ENCODE data around the gene FYB1.

FYB1 gene

DNA sequence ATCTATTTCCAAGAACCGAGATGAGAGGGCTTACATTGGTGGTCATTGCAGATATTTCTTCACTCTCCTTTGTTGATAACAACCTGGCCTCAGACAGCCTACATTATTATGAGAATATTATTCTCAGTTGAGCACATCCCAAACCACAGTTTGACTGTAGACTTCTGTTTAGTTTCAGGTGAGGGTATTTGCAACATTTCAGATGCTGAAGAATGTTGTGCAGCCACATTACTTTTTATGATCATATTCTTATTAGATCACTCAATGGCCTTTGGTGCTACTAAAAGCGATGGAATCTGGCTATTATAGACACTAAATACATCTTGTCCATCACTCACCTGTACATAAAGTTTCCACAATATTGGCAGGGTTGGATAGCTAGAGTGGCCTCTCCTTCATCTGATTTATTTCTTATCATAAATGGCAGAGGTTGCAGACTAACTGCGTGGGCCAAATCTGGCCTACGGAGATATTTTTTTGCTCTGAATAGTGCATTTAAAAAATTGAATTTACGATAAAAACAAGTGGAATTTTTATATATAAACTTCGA lies 119.0 kb downstream of the FYB1 start:
- in situ Hi-C loops (cut with MboI; ENCODE audit: low sequenced_read_pairs): no loop called here

DNA sequence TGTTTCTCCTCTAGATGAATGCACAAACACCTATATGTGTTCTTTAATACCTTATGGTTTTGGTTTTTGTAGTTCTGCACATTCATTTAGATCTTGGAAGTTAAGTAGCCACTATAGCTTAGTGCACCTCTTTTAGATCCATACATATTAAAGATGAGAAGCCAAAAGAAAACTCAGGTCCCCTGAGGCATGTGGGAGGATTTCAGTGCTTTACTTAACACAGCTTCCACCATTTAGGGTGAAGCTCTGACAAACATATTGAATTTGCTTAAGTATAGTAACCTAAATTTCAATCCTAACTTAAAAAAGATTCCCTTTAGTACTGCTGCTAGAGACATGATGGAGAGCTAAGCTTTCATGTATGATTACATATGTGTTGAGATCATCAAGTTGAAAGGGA lies 119.5 kb downstream of the FYB1 start:
- in situ Hi-C loops (cut with MboI; ENCODE audit: low sequenced_read_pairs): no loop called here

DNA sequence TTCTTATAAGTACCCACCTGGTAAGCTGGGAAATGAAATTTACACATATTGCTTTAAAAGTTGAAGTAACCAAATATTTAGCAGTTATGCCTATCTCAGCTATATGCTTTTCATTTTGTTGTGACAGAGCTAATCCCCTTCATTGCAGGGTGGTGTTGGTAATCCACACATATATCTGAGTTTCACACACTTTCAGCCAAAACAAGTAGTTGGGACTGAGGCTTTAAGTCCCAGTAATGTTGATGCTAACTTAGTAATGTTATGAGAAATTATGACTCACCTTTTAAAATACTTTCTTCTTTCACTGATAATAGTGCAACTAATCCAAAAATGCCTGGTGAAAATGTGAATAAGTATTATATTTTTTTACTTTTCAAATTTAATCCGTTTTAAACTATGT lies 126.0 kb downstream of the FYB1 start:
- in situ Hi-C loops (cut with MboI; ENCODE audit: low sequenced_read_pairs): no loop called here

DNA sequence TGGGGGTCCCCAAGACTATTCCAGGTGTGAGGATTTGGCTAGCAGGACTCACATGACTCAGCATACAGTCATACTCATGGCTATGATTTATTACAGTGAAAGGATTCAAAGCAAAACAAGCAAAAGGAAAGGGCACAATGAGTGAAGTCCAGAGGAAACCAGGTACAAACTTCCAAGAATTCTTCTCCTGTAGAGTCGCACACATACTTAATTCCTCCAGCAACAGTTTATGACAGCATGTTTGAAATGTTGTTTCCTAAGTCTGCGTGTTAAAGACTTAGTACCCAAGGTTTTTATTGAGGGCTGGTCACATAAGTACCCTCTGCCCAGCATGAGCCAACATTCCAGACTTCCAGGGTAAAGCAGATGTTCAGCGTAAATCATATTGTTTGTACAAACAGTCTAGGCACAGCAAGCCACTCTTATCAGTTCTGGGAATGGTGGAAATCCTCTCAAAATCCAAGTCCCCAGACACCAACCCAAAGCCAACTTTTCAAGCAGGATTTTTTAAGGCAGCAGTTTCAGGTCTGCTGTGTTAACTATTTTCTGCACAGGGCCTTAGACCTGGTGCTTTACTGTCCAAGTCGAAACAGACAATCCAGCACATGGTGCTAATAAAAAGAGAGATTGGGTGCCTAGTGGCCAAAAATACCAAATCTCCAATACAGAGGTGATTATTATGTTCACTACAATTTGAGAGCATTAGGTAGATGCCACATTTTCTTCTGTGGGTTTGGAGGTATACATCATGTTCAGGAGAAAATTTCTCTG lies 126.6 kb downstream of the FYB1 start:
- in situ Hi-C loops (cut with MboI; ENCODE audit: low sequenced_read_pairs): no loop called here

DNA sequence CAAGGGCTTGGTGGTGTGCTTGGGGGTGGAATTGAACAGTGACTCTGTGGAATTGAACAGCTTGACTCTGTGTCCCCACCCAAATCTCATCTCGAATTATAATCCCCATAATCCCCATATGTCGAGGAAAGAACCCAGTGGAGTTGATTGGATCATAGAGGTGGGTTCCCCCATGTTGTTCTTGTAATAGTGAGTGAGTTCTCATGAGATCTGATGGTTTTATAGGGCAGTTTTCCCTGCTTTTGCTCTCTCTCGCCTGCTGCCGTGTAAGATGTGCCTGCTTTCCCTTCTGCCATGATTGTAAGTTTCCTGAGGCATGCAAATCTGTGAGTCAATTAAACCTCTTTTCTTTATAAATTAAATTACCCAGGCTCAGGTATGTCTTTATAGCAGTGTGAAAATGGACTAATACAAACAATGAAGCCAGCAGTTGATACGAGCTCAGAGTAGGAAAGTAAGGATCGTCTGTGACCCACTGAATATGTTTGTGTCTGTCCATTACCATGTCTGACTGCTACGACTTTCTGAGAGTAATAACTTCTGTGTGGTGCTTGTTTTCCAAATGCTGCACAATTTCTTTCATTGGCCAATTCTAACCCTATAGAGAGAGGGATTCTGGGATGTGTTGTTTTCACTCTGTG lies 127.3 kb downstream of the FYB1 start:
- in situ Hi-C loops (cut with MboI; ENCODE audit: low sequenced_read_pairs): no loop called here

DNA sequence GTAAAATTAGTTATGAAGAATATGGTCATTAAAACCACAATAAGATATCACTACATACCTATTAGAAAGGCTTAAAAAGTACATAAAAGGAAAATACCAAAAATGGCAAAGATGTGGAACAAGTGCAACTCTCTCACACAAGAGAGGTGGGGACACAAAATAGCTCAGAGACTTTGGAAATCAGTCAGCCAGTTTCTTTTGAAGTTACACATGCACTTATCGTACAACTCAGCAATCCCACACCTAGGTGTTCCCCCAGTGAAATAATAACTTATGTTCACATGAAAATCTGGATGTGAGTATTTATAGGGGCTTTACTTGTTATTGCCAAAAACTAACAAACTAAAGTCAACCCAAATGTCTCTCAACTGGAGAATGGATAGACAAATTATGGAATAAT lies 135.4 kb downstream of the FYB1 start:
- in situ Hi-C loops (cut with MboI; ENCODE audit: low sequenced_read_pairs): no loop called here

DNA sequence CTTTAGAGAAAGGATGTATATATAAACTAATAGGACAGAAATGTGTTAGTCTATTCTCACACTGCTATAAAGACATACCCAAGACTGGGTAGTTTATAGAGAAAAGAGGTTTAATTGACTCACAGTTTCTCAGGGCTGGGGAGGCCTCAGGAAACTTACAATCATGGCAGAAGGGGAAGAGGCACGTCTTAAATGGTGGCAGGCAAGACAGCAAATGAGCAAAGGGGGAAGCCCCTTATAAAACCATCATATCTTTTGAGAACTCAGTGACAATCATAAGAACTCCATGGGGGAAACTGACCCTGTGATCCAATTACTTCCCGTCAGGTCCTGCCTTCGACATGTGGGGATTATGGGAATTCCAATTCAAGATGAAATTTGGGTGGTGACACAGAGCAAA lies 136.4 kb downstream of the FYB1 start:
- in situ Hi-C loops (cut with MboI; ENCODE audit: low sequenced_read_pairs): no loop called here

DNA sequence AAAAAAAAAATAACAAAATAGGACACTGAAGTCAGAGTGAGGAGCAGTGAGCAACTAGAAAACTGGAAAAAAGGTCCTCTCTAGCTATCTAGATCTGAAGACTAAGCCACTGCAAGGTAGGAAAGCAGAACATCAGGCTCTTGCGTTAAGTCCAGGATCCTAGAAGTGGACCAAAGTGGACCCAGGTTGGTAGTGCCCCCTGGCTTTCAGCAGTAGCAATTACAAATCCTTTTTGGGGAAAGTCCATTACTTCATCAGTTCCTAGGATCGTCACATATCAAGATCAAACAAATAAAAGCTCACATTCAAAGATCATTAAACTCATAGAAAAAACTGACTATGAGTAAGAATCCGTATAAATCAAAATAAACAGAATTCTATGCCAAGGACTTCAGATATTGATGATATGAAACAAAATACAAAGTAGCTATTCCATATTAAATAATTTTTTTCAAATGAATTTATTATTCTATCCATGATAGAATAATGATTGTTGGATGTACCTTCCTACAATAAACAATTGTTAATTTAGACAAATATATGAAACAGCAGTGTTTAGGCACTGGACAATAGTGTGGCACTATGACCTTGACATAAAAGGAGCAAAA lies 138.7 kb downstream of the FYB1 start:
- in situ Hi-C loops (cut with MboI; ENCODE audit: low sequenced_read_pairs): no loop called here

DNA sequence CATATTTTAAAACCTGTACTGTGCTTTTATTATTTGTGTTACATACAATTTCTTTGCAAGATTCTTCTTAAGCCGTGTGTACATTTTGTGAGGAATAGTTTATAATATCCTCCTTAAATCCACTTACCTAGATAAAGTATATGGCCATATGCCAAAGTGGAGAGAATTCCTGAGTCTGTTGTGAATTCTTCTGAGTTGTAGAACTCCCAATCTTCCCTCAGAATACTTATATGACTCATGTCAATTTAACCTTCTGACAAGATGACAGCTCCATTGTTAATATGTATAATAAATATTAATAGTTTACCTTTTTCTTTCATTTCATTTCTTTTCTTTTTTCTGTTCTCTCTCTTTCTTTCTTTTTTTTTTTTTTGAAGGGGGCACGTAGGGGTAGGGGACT lies 139.2 kb downstream of the FYB1 start:
- in situ Hi-C loops (cut with MboI; ENCODE audit: low sequenced_read_pairs): no loop called here

DNA sequence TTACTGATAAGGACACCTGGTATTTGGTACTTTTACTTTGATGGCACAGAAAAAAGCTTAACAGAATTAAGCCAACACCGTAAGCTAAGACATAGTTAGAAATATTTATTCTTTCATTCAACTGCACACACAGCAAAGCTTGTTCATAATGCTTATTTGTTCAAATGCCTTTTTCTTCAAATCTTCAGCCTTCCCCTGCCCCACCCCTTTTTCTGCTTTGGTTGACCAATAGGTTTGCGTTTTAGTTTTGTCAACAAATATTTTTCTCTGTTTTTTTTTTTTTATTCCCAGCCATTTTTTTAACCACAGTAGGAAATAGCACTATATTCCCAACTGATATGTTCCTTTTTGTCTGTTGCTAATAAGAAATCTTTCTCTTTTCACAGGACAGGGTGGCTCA lies 140.2 kb downstream of the FYB1 start:
- in situ Hi-C loops (cut with MboI; ENCODE audit: low sequenced_read_pairs): no loop called here

DNA sequence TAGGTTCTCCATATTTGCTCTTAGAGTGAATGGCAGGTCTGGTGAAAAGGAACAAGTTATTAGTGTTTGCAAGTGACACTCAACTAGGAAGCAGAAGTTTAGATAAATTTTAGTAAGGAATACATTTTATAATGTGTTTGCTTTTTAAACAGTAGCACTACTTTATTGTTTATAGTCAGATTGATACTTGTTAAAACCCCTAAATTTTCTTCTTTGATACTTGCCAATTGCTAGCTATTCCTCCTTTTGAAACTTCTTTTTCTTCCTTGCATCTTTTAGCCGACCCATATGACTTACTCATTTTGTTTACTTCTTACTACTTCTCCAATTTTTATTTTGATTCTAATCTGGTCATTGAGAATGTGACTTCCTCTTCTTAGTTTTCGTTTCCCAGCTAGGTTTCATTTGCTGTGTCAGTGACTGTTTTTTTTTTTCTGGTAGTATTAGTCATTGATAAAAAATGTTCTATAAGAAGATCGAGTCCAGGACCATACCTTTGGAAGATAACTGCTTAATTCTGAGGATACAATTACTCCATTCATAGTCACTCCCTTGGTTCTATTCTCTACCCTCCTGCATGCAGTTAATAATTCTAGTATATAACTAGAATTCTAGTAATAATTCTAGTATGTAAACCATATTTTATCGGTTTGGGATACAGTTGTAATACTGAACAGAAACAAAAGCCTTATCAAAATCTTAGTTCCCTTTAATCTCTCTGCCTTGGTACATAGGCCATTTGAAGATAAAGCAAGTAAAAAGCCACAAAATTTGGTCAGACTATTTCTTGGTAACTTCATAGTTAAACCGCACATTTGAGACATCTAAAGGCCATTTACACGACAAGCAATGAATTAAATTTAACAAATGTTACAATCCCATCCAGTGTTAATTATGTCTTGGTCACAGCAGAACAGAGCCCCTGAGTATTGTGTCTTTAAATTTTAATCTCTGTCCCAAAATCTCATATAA lies 142.3 kb downstream of the FYB1 start:
- in situ Hi-C loops (cut with MboI; ENCODE audit: low sequenced_read_pairs): no loop called here

DNA sequence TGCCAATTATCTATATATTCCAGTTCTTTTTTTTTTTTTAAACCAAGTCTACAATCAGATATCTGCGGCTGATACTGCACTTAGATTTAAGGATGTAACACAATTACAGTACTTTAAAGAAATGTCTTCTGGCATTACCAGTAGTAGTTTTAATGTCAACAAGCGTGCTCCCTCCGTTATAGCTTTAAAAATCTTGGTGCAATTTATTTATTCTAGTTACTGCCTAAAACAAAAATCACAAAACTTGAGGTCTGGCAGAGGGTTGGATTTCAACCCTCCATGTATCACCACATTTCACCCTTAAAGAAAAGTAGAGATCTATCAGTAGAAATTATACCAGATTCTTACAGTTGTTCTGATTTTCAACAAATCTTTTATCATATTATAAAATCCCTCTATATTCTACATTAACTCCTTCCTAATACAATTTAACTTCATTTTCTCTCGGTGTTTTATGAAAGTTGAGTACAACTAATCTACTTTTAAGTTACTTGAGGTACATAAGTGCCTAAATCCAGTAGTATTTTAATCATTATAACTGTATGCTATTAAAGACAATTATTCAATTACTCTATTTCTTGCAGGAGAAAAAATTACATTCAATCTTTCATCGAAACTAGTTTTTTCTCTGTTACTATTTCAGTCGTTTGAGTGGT lies 143.1 kb downstream of the FYB1 start:
- in situ Hi-C loops (cut with MboI; ENCODE audit: low sequenced_read_pairs): no loop called here

DNA sequence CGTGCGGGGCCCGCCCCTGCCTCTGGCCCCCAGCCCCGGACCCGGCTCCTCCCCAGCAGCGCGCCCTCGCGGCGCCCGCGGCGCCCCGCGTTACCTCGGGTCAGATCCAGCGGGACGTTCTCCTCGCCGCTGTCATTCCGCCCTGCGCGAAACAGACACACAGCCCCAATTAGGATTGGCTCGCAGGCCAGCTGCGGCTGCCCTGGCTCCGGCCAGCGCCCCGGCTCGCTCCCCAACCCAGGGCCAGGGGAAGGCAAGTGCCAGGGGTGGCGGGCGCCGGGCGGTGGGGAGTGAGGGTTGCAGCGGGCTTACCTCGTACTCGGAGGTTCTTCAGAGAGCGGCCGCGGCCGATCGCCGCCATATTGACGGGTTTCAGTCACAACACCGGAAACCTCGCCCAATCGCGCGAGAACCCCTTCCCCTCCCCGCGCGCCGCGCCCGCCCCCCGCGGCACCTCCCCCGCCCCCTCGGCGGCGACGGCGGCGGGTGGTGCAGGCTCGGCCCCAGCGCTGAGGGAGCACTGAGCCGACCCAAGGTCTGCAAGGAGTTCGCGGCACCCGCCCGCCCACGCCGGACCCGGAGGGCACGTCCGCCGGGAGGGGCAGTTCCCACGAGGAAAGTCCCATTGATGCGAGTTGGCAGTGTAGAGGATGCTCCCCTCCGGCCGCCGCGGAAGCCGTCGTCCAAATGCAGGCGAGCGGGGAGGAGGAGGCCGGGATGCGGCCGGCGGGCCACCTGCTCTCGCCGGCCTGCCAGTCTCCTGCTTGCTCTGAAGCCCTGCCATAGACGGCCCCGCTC lies 145.1 kb downstream of the FYB1 start, which contains the start of gene RICTOR:
TSS of gene RICTOR (minus strand) at position 383 of the 798 bp plus-strand sequence. CDS start at position 361, 22 bp downstream.
- in situ Hi-C loops (cut with MboI; ENCODE audit: low sequenced_read_pairs): no loop called here

DNA sequence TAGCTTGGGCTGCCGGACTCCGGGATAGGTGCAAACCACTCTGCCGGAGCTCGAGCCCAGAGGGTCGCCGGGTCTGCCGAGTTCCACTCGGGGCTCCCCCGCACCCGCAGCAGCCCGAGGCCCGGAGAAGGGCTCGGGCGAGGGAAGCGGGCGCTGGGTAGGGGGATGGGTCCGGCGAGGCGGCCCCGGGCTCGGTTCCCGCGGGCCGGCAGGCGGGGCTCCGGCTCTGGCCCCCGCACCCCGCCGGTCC lies 145.7 kb downstream of the FYB1 start:
- in situ Hi-C loops (cut with MboI; ENCODE audit: low sequenced_read_pairs): no loop called here

DNA sequence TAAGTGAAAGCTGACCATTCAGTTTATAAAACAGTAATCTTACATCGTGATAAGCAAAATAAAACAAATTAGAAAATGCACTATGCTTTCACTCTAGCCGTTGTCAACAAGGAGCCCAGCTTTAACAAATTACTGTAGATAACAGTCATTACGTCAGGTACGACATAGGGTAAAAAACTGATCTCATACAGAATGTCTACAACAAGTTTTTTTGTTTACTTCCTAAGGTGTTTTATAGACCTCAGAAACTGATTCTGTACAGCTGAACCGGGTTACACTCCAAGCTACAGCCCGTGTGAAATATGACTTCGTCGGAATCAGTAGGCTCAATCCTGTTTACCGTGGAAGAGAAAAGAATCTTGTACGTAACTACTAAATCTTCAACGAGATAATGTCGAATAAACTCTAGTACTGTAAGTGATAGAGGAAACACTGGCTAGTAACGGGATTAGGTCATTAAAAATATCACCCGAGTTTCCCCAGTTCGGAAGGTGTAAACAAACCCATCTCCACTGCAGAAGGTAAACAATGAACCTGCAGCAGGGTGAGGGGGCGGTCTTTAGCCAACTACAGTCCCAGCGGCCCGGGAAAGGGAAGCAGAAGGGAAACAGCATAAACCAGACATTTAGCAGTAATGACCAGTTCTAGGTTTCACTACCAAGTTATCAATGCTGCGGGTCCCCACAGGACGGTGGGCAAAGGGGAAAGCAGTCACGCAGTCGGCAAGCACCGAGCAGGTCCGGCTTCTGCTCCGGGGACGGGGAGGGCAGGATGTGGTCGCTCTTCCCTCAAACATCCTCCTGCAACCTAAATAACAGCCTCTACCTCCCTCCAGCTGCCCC lies 146.2 kb downstream of the FYB1 start:
- in situ Hi-C loops (cut with MboI; ENCODE audit: low sequenced_read_pairs): no loop called here

DNA sequence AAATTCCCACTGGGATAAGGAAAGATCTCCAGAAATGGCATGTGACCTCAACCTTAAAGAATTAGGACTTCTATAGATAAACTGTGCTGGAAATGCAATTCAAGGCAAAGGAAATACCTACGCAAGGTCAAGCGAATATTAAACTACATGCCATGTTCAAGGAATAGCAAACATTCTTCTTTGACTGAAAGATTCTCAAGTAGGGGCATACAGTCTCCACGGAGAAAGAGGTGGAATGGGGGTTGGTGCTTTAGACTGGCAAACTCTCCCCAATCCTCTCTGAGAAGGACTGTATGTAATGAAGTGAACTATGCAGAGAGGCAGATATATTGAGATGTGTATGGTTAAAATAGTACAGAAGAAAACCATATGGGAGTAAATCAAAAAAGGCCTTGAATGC lies 151.3 kb downstream of the FYB1 start:
- in situ Hi-C loops (cut with MboI; ENCODE audit: low sequenced_read_pairs): no loop called here

DNA sequence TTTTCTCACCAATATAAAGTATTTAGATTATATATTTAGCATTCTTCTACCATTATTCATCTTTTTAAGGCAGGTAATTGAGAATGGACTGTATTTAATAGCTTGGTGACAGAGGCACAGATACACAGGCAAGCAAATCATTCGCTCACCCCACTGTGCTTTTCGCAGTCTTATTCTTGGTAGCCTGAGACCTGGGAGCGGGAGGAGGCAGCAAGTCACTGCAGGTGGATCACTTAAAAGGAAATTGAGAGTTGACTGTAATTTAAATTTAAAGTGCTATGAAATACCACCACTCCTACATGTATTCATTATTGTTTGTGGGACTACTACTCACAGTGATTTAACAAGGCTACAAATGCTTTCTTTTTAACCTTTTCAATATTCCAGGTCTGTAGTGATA lies 154.9 kb downstream of the FYB1 start:
- in situ Hi-C loops (cut with MboI; ENCODE audit: low sequenced_read_pairs): no loop called here

DNA sequence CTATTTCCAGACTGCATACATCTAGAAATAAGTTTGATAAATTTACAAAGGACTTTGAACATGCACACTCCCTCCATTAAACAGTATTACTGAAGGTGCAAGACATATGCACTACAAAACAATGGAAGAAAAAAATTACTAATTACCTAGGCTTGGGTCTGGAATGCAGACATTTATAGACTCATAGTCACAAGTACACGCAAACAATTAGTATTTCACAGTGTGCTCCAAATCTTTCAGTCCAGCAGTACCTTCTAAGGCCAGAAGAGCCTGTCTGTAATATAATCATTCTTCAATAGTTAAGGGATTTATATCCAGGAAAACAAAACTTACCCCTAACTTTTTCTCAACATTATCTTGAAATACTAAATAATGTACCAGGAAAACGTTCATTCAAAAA lies 156.3 kb downstream of the FYB1 start:
- in situ Hi-C loops (cut with MboI; ENCODE audit: low sequenced_read_pairs): no loop called here

DNA sequence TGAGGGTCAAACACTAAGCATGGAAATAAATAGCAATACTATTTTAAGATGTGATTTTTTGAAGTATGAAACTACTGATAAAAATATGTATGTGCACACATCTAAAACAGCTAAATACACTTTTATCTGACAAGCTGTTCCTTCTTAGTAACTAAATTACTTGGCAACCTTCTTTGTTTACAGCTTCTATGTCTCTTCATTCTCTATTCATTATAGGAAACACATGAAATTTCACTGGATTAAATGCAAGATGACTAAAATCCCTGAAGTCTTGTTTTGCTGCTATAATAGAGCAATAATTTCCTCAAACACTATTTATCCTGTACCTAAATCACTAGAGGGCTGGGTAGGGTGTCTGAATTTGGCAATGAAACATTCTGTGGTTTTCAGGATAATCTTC lies 156.8 kb downstream of the FYB1 start:
- in situ Hi-C loops (cut with MboI; ENCODE audit: low sequenced_read_pairs): no loop called here
